Skin of body (tissue), 2 donors: ENCODE results near the gene SMOC2. TPM values are rescaled to one million over a fixed set of nuclear protein-coding genes. Genes with fewer than 3 reads are reported as not detected.

Experiments used
- DNase-seq: peaks from one replicate; lab custom pipeline; 2025; lab: John Stamatoyannopoulos, UW
- total RNA-seq: library from RNA; depleted of rRNA; stranded (reverse); fragments of >200 nt; gene quantifications from one replicate; pipeline ENCODE4 v1.2.3, GENCODE V29; 2014

The SMOC2 gene
- total RNA-seq, result 29.6 TPM

GRCh38 chr6:168440520-168441433 is at the start of gene SMOC2:
TSS of gene SMOC2 (plus strand) at chr6:168441184. CDS start at chr6:168441371, 187 bp downstream.
- no peak for DNase-seq

- DNase-seq, result no peak
Measured at GRCh38 chr6:168393126-168393870, 47.7 kb upstream of the SMOC2 start.

GRCh38 chr6:168394606-168395005 is 46.4 kb upstream of the SMOC2 start:
- no peak for DNase-seq

- no peak for DNase-seq
Measured at GRCh38 chr6:168395983-168396382, 45.0 kb upstream of the SMOC2 start.

GRCh38 chr6:168396561-168396960 is 44.4 kb upstream of the SMOC2 start:
- DNase-seq, result no peak

GRCh38 chr6:168397012-168397411 is 44.0 kb upstream of the SMOC2 start:
- no peak for DNase-seq

- DNase-seq, result peak; percentile 85
Measured at GRCh38 chr6:168400037-168400436, 40.9 kb upstream of the SMOC2 start.

- DNase-seq, result no peak
Measured at GRCh38 chr6:168403370-168404005, 37.5 kb upstream of the SMOC2 start.

GRCh38 chr6:168404560-168404959 is 36.4 kb upstream of the SMOC2 start:
- DNase-seq, result no peak

- no peak for DNase-seq
Measured at GRCh38 chr6:168407842-168408241, 33.1 kb upstream of the SMOC2 start.

GRCh38 chr6:168408504-168409136 is 32.4 kb upstream of the SMOC2 start:
- DNase-seq, result no peak

GRCh38 chr6:168410035-168410434 is 30.9 kb upstream of the SMOC2 start:
- DNase-seq, result no peak

- no peak for DNase-seq
Measured at GRCh38 chr6:168410554-168411011, 30.4 kb upstream of the SMOC2 start.

GRCh38 chr6:168411130-168411529 is 29.9 kb upstream of the SMOC2 start:
- DNase-seq, result no peak

GRCh38 chr6:168411793-168412192 is 29.2 kb upstream of the SMOC2 start:
- DNase-seq, result no peak

GRCh38 chr6:168412456-168412855 is 28.5 kb upstream of the SMOC2 start:
- DNase-seq, result no peak

GRCh38 chr6:168413018-168413720 is 27.8 kb upstream of the SMOC2 start:
- no peak for DNase-seq

GRCh38 chr6:168413856-168414255 is 27.1 kb upstream of the SMOC2 start:
- no peak for DNase-seq

- DNase-seq, result no peak
Measured at GRCh38 chr6:168414336-168415097, 26.5 kb upstream of the SMOC2 start.
